ENCODE data around the gene ZP2. TPM values are rescaled to one million over a fixed set of nuclear protein-coding genes. Genes with fewer than 3 reads are reported as not detected.

ZP2 gene
- total RNA-seq, 1 donor from 2014 or later: not detected

- CTCF ChIA-PET: no interaction called here
- POLR2A ChIA-PET: interaction anchor here (0.6 kb wide), 1 partner anchor 274 kb away, joined by 4 read pairs; no protein-coding TSS in a partner anchor
- Mint-ChIP-seq H3K36me3 (ENCODE audit: low read depth) (no peaks in the 10 kb centered on the region), H3K4me3 (no peak overlapping the region), H3K27ac (no peak overlapping the region), H3K27me3 (peaks cover 9% of the 10 kb centered on the region), H3K9me3 (no peaks in the 10 kb centered on the region), H3K4me1 (peaks cover 1% of the 10 kb centered on the region)
- intact Hi-C loops (cut with micrococcal nuclease): no loop called here
- DNase-seq (no peak), ATAC-seq (ENCODE audit: low read depth) (no peak)
- TF ChIP-seq CTCF (IDR thresholded peaks at IDR 0.05): no peak
These were observed 33.3 kb upstream of the ZP2 start for GRCh38 chr16:21244518-21245215.

- no peak for TF ChIP-seq CTCF (IDR thresholded peaks at IDR 0.05)
- no peaks in the 10 kb centered on the region for H3K4me1 Mint-ChIP-seq
- intact Hi-C loops (cut with micrococcal nuclease): no loop called here
- DNase-seq (no peak), ATAC-seq (ENCODE audit: low read depth) (no peak)
- H3K27ac Mint-ChIP-seq: no peak overlapping the region
- no peaks in the 10 kb centered on the region for H3K36me3 Mint-ChIP-seq (ENCODE audit: low read depth)
- CTCF ChIA-PET: interaction anchor here (1.2 kb wide), 1 partner anchor 12 kb away, joined by 3 read pairs; no protein-coding TSS in a partner anchor
- POLR2A ChIA-PET: no interaction called here
- H3K4me3 Mint-ChIP-seq: no peak overlapping the region
- peaks cover 7% of the 10 kb centered on the region for H3K27me3 Mint-ChIP-seq
- H3K9me3 Mint-ChIP-seq: no peaks in the 10 kb centered on the region
These were observed 31.4 kb upstream of the ZP2 start for GRCh38 chr16:21242756-21243155.

- H3K4me1 Mint-ChIP-seq: no peaks in the 10 kb centered on the region
- DNase-seq (no peak), ATAC-seq (ENCODE audit: low read depth) (no peak)
- no peaks in the 10 kb centered on the region for H3K36me3 Mint-ChIP-seq (ENCODE audit: low read depth)
- no peak for TF ChIP-seq CTCF (IDR thresholded peaks at IDR 0.05)
- no peak overlapping the region for H3K4me3 Mint-ChIP-seq
- H3K27ac Mint-ChIP-seq: no peak overlapping the region
- H3K9me3 Mint-ChIP-seq: no peaks in the 10 kb centered on the region
- ChIA-PET POLR2A (no interaction called here), CTCF (no interaction called here)
- peaks cover 2% of the 10 kb centered on the region for H3K27me3 Mint-ChIP-seq
- intact Hi-C loops (cut with micrococcal nuclease): no loop called here
These were observed 28.3 kb upstream of the ZP2 start for GRCh38 chr16:21239646-21240045.

- H3K27me3 Mint-ChIP-seq: peaks cover 13% of the 10 kb centered on the region
- intact Hi-C loops (cut with micrococcal nuclease): no loop called here
- no peaks in the 10 kb centered on the region for H3K36me3 Mint-ChIP-seq (ENCODE audit: low read depth)
- no peaks in the 10 kb centered on the region for H3K9me3 Mint-ChIP-seq
- ATAC-seq (ENCODE audit: low read depth) (no peak), DNase-seq (no peak)
- no peak for TF ChIP-seq CTCF (IDR thresholded peaks at IDR 0.05)
- ChIA-PET CTCF (no interaction called here), POLR2A (no interaction called here)
- H3K4me1 Mint-ChIP-seq: no peaks in the 10 kb centered on the region
- no peak overlapping the region for H3K27ac Mint-ChIP-seq
- H3K4me3 Mint-ChIP-seq: no peak overlapping the region
These were observed 25.5 kb upstream of the ZP2 start for GRCh38 chr16:21236831-21237230.

GRCh38 chr16:21235199-21235585, 23.8 kb upstream of the ZP2 start:
- DNase-seq: no peak
- POLR2A ChIA-PET: no interaction called here
- no peak overlapping the region for H3K27ac Mint-ChIP-seq
- H3K9me3 Mint-ChIP-seq: no peaks in the 10 kb centered on the region
- no peak overlapping the region for H3K4me3 Mint-ChIP-seq
- intact Hi-C loops (cut with micrococcal nuclease): no loop called here
- H3K4me1 Mint-ChIP-seq: no peaks in the 10 kb centered on the region
- peaks cover 23% of the 10 kb centered on the region for H3K27me3 Mint-ChIP-seq
- no peak for TF ChIP-seq CTCF (IDR thresholded peaks at IDR 0.05)
- no peak for ATAC-seq (ENCODE audit: low read depth)
- CTCF ChIA-PET: no interaction called here
- no peaks in the 10 kb centered on the region for H3K36me3 Mint-ChIP-seq (ENCODE audit: low read depth)
